Measurements from ENCODE around the gene HEATR3.
A peak's percentile ranks its signal among the peaks of the same experiment; 100 is the strongest.

The HEATR3 gene, protein sequence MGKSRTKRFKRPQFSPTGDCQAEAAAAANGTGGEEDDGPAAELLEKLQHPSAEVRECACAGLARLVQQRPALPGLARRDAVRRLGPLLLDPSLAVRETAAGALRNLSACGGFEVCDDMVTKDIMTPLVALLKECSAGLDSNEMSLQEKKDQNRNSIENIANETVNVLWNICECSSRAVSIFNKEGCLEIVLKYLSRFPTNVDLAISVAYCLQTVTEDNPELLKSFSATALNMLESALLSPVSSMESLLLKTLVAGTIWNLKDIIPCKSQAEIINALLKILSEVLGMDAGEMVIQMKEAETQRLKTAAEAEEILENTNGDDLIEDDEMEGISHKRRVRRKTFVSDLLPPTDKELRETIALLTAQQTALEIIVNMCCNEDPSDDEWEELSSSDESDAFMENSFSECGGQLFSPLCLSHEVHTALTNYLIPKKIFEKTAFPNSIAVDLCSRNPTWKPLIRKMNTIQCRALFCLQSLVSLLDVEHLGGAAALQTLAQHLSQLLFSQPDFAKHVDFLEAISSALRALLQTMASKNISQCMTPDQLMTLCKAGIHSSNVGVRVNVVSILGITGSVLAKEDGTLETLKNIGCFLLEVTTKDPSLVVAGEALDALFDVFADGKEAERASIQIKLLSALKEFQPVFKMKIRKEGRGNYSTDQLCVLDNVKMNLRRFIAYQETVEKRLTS

DNA sequence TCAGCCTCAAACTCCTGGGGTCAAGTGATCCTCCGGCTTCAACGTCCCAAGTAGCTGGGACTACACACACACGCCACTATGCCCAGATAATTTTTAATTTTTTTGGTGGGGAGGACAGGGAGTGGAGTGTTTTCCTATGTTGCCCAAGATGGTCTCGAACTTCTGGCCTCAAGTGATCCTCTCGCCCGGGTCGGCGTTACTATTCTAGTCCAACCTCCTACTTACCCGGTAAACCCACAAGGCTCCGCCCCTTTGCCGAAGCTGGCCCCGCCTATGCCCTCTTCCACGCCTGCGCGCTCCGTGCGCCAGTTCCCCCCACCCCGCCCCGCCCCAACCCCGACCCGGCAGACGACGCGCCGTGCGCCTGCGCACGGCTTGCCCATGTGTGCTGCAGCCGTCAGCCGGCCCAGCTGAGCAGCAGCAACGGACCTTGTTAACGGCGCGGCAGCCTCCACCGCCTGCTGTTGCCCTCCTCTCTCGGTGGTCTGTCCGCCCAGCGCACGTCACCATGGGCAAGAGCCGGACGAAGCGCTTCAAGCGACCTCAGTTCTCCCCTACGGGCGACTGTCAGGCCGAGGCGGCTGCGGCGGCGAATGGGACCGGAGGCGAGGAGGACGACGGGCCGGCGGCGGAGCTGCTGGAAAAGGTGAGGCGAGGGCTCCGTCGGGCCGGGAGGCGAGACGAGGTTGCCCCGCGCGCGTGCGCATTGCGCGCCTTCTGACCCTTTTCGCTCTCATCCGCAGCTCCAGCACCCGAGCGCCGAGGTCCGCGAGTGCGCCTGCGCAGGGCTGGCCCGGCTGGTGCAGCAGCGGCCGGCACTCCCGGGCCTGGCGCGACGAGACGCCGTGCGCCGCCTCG is at the start of gene HEATR3:
Gene HEATR3, plus strand, starts transcription at position 347 of the 858 bp plus-strand sequence. Its CDS starts 162 bp downstream, at position 509.
- TF ChIP-seq, protein P1, sequence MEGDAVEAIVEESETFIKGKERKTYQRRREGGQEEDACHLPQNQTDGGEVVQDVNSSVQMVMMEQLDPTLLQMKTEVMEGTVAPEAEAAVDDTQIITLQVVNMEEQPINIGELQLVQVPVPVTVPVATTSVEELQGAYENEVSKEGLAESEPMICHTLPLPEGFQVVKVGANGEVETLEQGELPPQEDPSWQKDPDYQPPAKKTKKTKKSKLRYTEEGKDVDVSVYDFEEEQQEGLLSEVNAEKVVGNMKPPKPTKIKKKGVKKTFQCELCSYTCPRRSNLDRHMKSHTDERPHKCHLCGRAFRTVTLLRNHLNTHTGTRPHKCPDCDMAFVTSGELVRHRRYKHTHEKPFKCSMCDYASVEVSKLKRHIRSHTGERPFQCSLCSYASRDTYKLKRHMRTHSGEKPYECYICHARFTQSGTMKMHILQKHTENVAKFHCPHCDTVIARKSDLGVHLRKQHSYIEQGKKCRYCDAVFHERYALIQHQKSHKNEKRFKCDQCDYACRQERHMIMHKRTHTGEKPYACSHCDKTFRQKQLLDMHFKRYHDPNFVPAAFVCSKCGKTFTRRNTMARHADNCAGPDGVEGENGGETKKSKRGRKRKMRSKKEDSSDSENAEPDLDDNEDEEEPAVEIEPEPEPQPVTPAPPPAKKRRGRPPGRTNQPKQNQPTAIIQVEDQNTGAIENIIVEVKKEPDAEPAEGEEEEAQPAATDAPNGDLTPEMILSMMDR (IDR thresholded peaks at IDR 0.05; ENCODE audit: low read depth, low read length): no peak
- TF ChIP-seq, protein P2, sequence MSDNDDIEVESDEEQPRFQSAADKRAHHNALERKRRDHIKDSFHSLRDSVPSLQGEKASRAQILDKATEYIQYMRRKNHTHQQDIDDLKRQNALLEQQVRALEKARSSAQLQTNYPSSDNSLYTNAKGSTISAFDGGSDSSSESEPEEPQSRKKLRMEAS (IDR thresholded peaks at IDR 0.05; ENCODE audit: low read depth, low read length): peak; percentile 72
- TF ChIP-seq POLR2A (IDR thresholded peaks at IDR 0.05; ENCODE audit: extremely low read depth, insufficient read length) (peak; percentile 82), MYC (IDR thresholded peaks at IDR 0.05; ENCODE audit: low read depth, low read length) (peak; percentile 67; the same call in 1 of the 2 replicates)
- DNase-seq (ENCODE audit: low read depth): peak; percentile 95
- peak within 1 kb of the TSS; percentile 92 for H3K4me3 ChIP-seq (ENCODE audit: low read depth, low read length)

DNA sequence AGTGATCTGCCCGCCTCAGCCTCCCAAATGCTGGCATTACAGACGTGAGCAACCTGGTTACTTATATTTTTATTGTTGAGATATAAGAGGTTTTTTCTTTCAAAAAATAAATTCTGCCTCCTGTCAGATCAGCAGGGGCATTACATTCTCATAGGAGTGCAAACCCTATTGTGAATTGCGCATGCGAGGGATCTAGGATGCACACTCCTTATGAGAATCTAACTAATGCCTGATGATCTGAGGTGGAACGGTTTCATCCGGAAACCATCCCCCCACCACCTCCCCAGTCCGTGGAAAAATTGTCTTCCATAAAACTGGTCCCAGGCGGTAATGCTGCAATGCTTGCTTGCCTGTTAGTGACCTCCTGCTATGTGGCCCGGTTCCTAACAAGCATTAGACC is 48.2 kb upstream of the HEATR3 start:
- DNase-seq (ENCODE audit: low read depth): no peak
- TF ChIP-seq, protein P2 (IDR thresholded peaks at IDR 0.05; ENCODE audit: low read depth, low read length): no peak
- TF ChIP-seq, protein P1 (IDR thresholded peaks at IDR 0.05; ENCODE audit: low read depth, low read length): no peak
- no peak for TF ChIP-seq POLR2A (IDR thresholded peaks at IDR 0.05; ENCODE audit: extremely low read depth, insufficient read length)
- no peak for TF ChIP-seq MYC (IDR thresholded peaks at IDR 0.05; ENCODE audit: low read depth, low read length)
- H3K4me3 ChIP-seq (ENCODE audit: low read depth, low read length): no peak overlapping the region

DNA sequence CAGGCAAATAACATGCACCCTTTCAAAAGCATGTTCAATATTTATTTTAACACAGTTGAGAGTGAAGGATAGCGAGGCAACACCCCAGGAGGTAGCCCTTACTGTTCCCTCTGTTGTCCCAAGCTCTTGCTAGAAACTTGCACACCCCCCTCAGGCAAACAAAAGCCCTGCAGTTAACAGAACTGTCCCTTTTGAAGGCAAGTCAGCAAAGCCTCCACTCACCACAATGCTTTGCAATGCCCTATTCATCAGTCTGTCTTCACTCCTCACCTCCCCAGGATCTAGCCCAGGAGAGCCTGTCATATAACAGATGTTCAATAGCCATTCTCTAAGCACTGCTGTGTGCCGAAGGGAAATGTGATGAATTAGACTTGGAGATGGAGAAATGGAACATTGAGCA is 44.2 kb upstream of the HEATR3 start:
- TF ChIP-seq, protein P1 (IDR thresholded peaks at IDR 0.05; ENCODE audit: low read depth, low read length): peak; percentile 29
- TF ChIP-seq POLR2A (IDR thresholded peaks at IDR 0.05; ENCODE audit: extremely low read depth, insufficient read length) (no peak), MYC (IDR thresholded peaks at IDR 0.05; ENCODE audit: low read depth, low read length) (no peak)
- H3K4me3 ChIP-seq (ENCODE audit: low read depth, low read length): no peak overlapping the region
- peak; percentile 50 for DNase-seq (ENCODE audit: low read depth)

DNA sequence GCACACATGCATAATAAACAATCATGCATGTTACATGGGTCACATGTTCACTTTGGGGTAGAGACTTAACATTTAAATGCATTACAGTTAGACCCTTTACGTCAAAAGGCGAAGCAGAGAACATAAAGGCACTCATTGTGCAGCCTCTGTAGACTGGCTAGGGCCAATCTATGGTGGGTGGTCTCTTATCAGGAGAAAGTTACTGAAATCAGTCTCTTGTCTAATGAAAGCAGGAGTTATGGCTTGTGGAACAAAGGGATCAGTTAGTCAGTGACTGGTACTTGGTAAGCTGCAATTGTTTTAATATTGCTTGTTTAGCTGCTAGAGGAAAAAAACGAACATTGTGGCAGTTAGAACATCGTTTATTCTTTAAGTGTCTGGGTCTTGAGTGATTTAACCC is 42.1 kb upstream of the HEATR3 start:
- DNase-seq (ENCODE audit: low read depth): no peak
- TF ChIP-seq MYC (IDR thresholded peaks at IDR 0.05; ENCODE audit: low read depth, low read length) (no peak), POLR2A (IDR thresholded peaks at IDR 0.05; ENCODE audit: extremely low read depth, insufficient read length) (no peak)
- TF ChIP-seq, protein P2 (IDR thresholded peaks at IDR 0.05; ENCODE audit: low read depth, low read length): no peak
- TF ChIP-seq, protein P1 (IDR thresholded peaks at IDR 0.05; ENCODE audit: low read depth, low read length): no peak
- no peak overlapping the region for H3K4me3 ChIP-seq (ENCODE audit: low read depth, low read length)

DNA sequence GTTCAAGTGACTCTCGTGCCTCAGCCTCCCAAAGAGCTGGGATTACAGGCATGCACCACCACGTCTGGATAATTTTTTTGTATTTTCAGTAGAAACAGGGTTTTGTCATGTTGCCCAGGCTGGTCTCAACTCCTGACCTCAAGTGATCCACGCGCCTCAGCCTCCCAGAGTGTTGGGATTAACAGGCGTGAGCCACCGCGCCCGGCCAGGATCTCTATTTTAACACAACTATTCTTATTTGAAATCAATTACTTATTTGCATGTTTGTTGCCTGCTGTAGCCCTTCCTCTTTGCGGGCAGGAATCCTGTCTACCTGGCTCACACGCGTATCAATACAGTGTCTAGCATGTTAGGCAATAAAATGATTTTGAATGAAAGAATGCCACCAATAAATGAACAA is 41.6 kb upstream of the HEATR3 start:
- TF ChIP-seq POLR2A (IDR thresholded peaks at IDR 0.05; ENCODE audit: extremely low read depth, insufficient read length) (no peak), MYC (IDR thresholded peaks at IDR 0.05; ENCODE audit: low read depth, low read length) (no peak)
- TF ChIP-seq, protein P2 (IDR thresholded peaks at IDR 0.05; ENCODE audit: low read depth, low read length): no peak
- TF ChIP-seq, protein P1 (IDR thresholded peaks at IDR 0.05; ENCODE audit: low read depth, low read length): no peak
- H3K4me3 ChIP-seq (ENCODE audit: low read depth, low read length): no peak overlapping the region
- no peak for DNase-seq (ENCODE audit: low read depth)

Measured in NB4 (cell line).